ENCODE results near the gene SLC9C1. TPM values are rescaled to one million over a fixed set of nuclear protein-coding genes. Genes with fewer than 3 reads are reported as not detected.

Gene SLC9C1
- total and polyA plus RNA-seq, 2 of the 4 experiments (the other 2 are of a cell fraction) = not detected

DNA sequence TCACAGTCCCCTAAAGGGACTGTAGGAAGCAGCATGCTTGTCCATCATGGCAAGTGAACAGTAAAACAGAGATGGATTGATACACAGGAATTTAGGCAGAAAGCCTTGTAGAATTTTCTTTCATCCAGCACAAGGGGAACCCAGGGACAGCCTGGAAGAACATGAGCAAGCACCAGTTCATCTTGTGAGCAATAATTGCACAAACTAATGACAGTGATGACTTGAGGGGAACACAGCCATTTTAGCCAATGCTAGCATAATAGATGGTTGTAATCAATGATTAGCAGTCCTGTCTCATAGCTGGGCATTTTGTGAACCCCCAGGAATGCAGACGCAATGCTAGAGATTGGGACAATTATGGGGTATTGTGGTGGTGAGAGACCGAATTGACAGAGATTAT is 45.6 kb upstream of the SLC9C1 start:
- ATAC-seq (ENCODE audit: low read depth) = no peak
- BruUV-seq (replicated peaks) = no TSS peak

More for the DNA sequence above, 45.6 kb upstream of the SLC9C1 start:
- H3K4me2 ChIP-seq (ENCODE audit: low read depth, low read length) = no peak overlapping the region
- H3K14ac ChIP-seq (replicated peaks; ENCODE audit: low read depth, low read length) = no peak overlapping the region
- no peak overlapping the region for H3K23ac ChIP-seq (ENCODE audit: low read depth, low read length)
- dilution Hi-C loops (cut with HindIII; ENCODE audit: low sequenced_read_pairs, unreplicated experiment) = no loop called here
- H3K4me3 ChIP-seq (ENCODE audit: insufficient read depth, low read depth, low read length) = no peak overlapping the region
- no peak overlapping the region for H2AK5ac ChIP-seq (ENCODE audit: low read depth, low read length)
- H3K4me1 ChIP-seq (ENCODE audit: control insufficient read depth, insufficient read depth, low read length) = no peaks in the 10 kb centered on the region
- no peak overlapping the region for H2BK15ac ChIP-seq (ENCODE audit: low read depth, low read length)
- in situ Hi-C loops (cut with MboI; ENCODE audit: low sequenced_read_pairs) = no loop called here
- H4K91ac ChIP-seq (ENCODE audit: insufficient read depth, low read depth, low read length) = no peak overlapping the region
- no peak overlapping the region for H2BK20ac ChIP-seq (ENCODE audit: low read depth, low read length)
- H3K27me3 ChIP-seq (ENCODE audit: control insufficient read depth, insufficient read depth, low read length) = peaks cover 10% of the 10 kb centered on the region; the same call in 1 of the 2 replicates
- intact Hi-C loops (cut with micrococcal nuclease) = no loop called here
- H3K18ac ChIP-seq (ENCODE audit: low read depth, low read length) = no peak overlapping the region
- no peaks in the 10 kb centered on the region for H3K36me3 ChIP-seq (ENCODE audit: control insufficient read depth, insufficient read depth, low read length)
- H2BK120ac ChIP-seq (ENCODE audit: low read depth, low read length) = no peak overlapping the region
- no peak overlapping the region for H4K5ac ChIP-seq (ENCODE audit: low read depth, low read length)
- no peak for DNase-seq
- no peak overlapping the region for H4K8ac ChIP-seq (ENCODE audit: low read depth in 2 of 2, low read length in 2 of 2)
- no peak overlapping the region for H2AK9ac ChIP-seq (replicated peaks; ENCODE audit: low read depth, low read length, poor library complexity)
- H3K4ac ChIP-seq (ENCODE audit: low read depth, low read length) = no peak overlapping the region
- H3K79me1 ChIP-seq (ENCODE audit: low read depth in 1 of 2, low read length in 2 of 2) = no peaks in the 10 kb centered on the region
- H4K20me1 ChIP-seq (ENCODE audit: insufficient read depth, low read length) = no peaks in the 10 kb centered on the region
- TF ChIP-seq CHD1 (IDR thresholded peaks at IDR 0.05; ENCODE audit: low read depth, low read length) = no peak
- TF ChIP-seq, protein P1, sequence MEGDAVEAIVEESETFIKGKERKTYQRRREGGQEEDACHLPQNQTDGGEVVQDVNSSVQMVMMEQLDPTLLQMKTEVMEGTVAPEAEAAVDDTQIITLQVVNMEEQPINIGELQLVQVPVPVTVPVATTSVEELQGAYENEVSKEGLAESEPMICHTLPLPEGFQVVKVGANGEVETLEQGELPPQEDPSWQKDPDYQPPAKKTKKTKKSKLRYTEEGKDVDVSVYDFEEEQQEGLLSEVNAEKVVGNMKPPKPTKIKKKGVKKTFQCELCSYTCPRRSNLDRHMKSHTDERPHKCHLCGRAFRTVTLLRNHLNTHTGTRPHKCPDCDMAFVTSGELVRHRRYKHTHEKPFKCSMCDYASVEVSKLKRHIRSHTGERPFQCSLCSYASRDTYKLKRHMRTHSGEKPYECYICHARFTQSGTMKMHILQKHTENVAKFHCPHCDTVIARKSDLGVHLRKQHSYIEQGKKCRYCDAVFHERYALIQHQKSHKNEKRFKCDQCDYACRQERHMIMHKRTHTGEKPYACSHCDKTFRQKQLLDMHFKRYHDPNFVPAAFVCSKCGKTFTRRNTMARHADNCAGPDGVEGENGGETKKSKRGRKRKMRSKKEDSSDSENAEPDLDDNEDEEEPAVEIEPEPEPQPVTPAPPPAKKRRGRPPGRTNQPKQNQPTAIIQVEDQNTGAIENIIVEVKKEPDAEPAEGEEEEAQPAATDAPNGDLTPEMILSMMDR (conservative IDR thresholded peaks at IDR 0.05; ENCODE audit: low read depth, low read length) = no peak
- no peak for TF ChIP-seq FOS (IDR thresholded peaks at IDR 0.05; ENCODE audit: low read depth, low read length)
- TF ChIP-seq BHLHE40 (IDR thresholded peaks at IDR 0.05; ENCODE audit: low read depth, low read length) = no peak
- TF ChIP-seq, protein P2, sequence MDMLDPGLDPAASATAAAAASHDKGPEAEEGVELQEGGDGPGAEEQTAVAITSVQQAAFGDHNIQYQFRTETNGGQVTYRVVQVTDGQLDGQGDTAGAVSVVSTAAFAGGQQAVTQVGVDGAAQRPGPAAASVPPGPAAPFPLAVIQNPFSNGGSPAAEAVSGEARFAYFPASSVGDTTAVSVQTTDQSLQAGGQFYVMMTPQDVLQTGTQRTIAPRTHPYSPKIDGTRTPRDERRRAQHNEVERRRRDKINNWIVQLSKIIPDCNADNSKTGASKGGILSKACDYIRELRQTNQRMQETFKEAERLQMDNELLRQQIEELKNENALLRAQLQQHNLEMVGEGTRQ (IDR thresholded peaks at IDR 0.05; ENCODE audit: low read depth, low read length) = no peak
- TF ChIP-seq RCOR1 (IDR thresholded peaks at IDR 0.05; ENCODE audit: insufficient replicate concordance, low read length) = no peak
- no peak for TF ChIP-seq POLR2A (IDR thresholded peaks at IDR 0.05; ENCODE audit: low read depth, low read length)
- no peak for TF ChIP-seq SMC3 (IDR thresholded peaks at IDR 0.05; ENCODE audit: low read depth, low read length)
- TF ChIP-seq CEBPB (IDR thresholded peaks at IDR 0.05; ENCODE audit: low read depth, low read length) = no peak
- no peak for TF ChIP-seq RAD21 (IDR thresholded peaks at IDR 0.05; ENCODE audit: low read length)
- no peak for TF ChIP-seq MAFK (IDR thresholded peaks at IDR 0.05; ENCODE audit: low read depth, low read length)
- no peak for TF ChIP-seq RFX5 (IDR thresholded peaks at IDR 0.05; ENCODE audit: low read depth, low read length)
- no peak for TF ChIP-seq MXI1 (IDR thresholded peaks at IDR 0.05; ENCODE audit: borderline replicate concordance, low read depth, low read length)
- TF ChIP-seq MAZ (IDR thresholded peaks at IDR 0.05; ENCODE audit: borderline replicate concordance, low read depth, low read length) = no peak
- no peak for TF ChIP-seq NFE2L2 (IDR thresholded peaks at IDR 0.05; ENCODE audit: low read depth, low read length)
- H3K56ac ChIP-seq (ENCODE audit: extremely low read depth, insufficient read depth, low read length) = no peak overlapping the region
- H3K27ac ChIP-seq (ENCODE audit: insufficient read depth, low read length) = no peak overlapping the region
- POLR2A ChIA-PET (ENCODE audit: unreplicated experiment) = no interaction called here
- H3K9me3 ChIP-seq (ENCODE audit: control insufficient read depth, insufficient read depth, low read length) = peaks cover 3% of the 10 kb centered on the region; the same call in 1 of the 2 replicates
- no CpG with 5 or more reads among the region's 2 CpGs for WGBS, 2 experiments (ENCODE audit: extremely low coverage in 2 of 2, insufficient read length in 1 of 2)
- no peak overlapping the region for H2AFZ ChIP-seq (replicated peaks; ENCODE audit: low read length, poor library complexity)
- no peak overlapping the region for H3K9ac ChIP-seq (ENCODE audit: low read depth, low read length)
- no peak overlapping the region for H2BK5ac ChIP-seq (ENCODE audit: low read depth, low read length, poor library complexity, severe bottlenecking)
- CTCF ChIA-PET = no interaction called here
- H3K9me1 ChIP-seq (ENCODE audit: insufficient read depth, low read length) = no peaks in the 10 kb centered on the region

All from IMR-90 (cell line).